GM12872 (cell line): ENCODE results near the gene KLK12.

ENCODE experiments used
- CTCF ChIP-seq: IDR thresholded peaks from 3 replicates; pipeline ENCODE4 v1.5.1; 2011; ENCODE audit warnings: low read depth, mild to moderate bottlenecking, low read length, moderate library complexity; ENCODE audit not compliant: insufficient read depth

The KLK12 gene

GRCh38 chr19:51015691-51016267 lies 19.0 kb downstream of the KLK12 start:
- TF ChIP-seq CTCF: no peak

- TF ChIP-seq CTCF: no peak
Measured at GRCh38 chr19:51014242-51014641, 20.6 kb downstream of the KLK12 start.

- no peak for TF ChIP-seq CTCF
Measured at GRCh38 chr19:51012661-51013190, 22.1 kb downstream of the KLK12 start.

- TF ChIP-seq CTCF: no peak
Measured at GRCh38 chr19:51010066-51010795, 24.6 kb downstream of the KLK12 start.

GRCh38 chr19:51009061-51009891 lies 25.5 kb downstream of the KLK12 start:
- no peak for TF ChIP-seq CTCF

- TF ChIP-seq CTCF: no peak
Measured at GRCh38 chr19:51007488-51007887, 27.3 kb downstream of the KLK12 start.

GRCh38 chr19:51006406-51006805 lies 28.4 kb downstream of the KLK12 start:
- no peak for TF ChIP-seq CTCF
